HG02938 (cell line): ENCODE data around the gene CD55.
A peak's percentile ranks its signal among the peaks of the same experiment; 100 is the strongest.

Experiments used
- ATAC-seq: cut with Tn5 transposase; IDR thresholded peaks from one replicate; pipeline ENCODE4 v1.9.1; 2021; ENCODE audit warnings: mild to moderate bottlenecking, moderate library complexity; ENCODE audit not compliant: unreplicated experiment

The CD55 gene

GRCh38 chr1:207321079-207321789, at the start of gene CD55:
CD55 (plus strand) TSS chr1:207321678; CDS start chr1:207321766, 88 bp downstream.
- peak; percentile 90 for ATAC-seq

- ATAC-seq, result no peak
These were observed 46.6 kb upstream of the CD55 start for GRCh38 chr1:207274882-207275281.

GRCh38 chr1:207276465-207276864, 45.0 kb upstream of the CD55 start:
- no peak for ATAC-seq

GRCh38 chr1:207277241-207277640, 44.2 kb upstream of the CD55 start:
- no peak for ATAC-seq

GRCh38 chr1:207279652-207280051, 41.8 kb upstream of the CD55 start:
- ATAC-seq, result no peak

GRCh38 chr1:207280706-207281105, 40.8 kb upstream of the CD55 start:
- no peak for ATAC-seq

GRCh38 chr1:207282058-207282457, 39.4 kb upstream of the CD55 start:
- ATAC-seq, result no peak

GRCh38 chr1:207282496-207283380, 38.7 kb upstream of the CD55 start:
- ATAC-seq, result no peak

- ATAC-seq, result no peak
These were observed 38.1 kb upstream of the CD55 start for GRCh38 chr1:207283421-207283820.

GRCh38 chr1:207284209-207284897, 37.1 kb upstream of the CD55 start:
- no peak for ATAC-seq

- ATAC-seq, result no peak
These were observed 34.6 kb upstream of the CD55 start for GRCh38 chr1:207286786-207287468.

GRCh38 chr1:207288315-207288714, 33.2 kb upstream of the CD55 start:
- no peak for ATAC-seq

GRCh38 chr1:207289756-207290155, 31.7 kb upstream of the CD55 start:
- no peak for ATAC-seq

GRCh38 chr1:207291723-207292122, 29.8 kb upstream of the CD55 start:
- no peak for ATAC-seq

- no peak for ATAC-seq
These were observed 23.3 kb upstream of the CD55 start for GRCh38 chr1:207298186-207298585.

GRCh38 chr1:207298636-207299398, 22.7 kb upstream of the CD55 start:
- no peak for ATAC-seq

GRCh38 chr1:207300970-207301369, 20.5 kb upstream of the CD55 start:
- ATAC-seq, result no peak

- ATAC-seq, result no peak
These were observed 18.7 kb upstream of the CD55 start for GRCh38 chr1:207302618-207303393.

GRCh38 chr1:207304710-207305488, 16.6 kb upstream of the CD55 start:
- ATAC-seq, result no peak
